DOHH2 (cell line): ENCODE results near the gene LHB.

ENCODE experiments used
- H3F3A ChIP-seq: fragments of 200-600 bp; sonication (generic), shearing (Covaris generic); 2 replicates; pipeline ENCODE4 v1.6.0; 2016; ENCODE audit warnings: antibody characterized with exemption, mild to moderate bottlenecking; ENCODE audit not compliant: control insufficient read depth, insufficient read depth
- H3K27ac ChIP-seq: fragments of 200-600 bp; sonication (generic); 2 replicates; pipeline ENCODE4 v1.5.1; 2014; ENCODE audit warnings: low read depth, mild to moderate bottlenecking, low read length, moderate library complexity
- H3K27me3 ChIP-seq: fragments of 200-600 bp; sonication (generic); 2 replicates; pipeline ENCODE4 v1.6.1; 2014; ENCODE audit warnings: mild to moderate bottlenecking, low read length, mixed read lengths; ENCODE audit not compliant: control insufficient read depth
- H3K36me3 ChIP-seq: fragments of 200-600 bp; sonication (generic); 2 replicates; pipeline ENCODE4 v1.6.1; 2014; ENCODE audit warnings: mild to moderate bottlenecking, low read length, moderate library complexity, mixed read lengths; ENCODE audit not compliant: control insufficient read depth
- H3K4me1 ChIP-seq: fragments of 200-600 bp; sonication (generic); 2 replicates; pipeline ENCODE4 v1.6.1; 2014; ENCODE audit warnings: mild to moderate bottlenecking, low read length, mixed read lengths; ENCODE audit not compliant: control insufficient read depth
- H3K4me2 ChIP-seq: fragments of 200-600 bp; sonication (generic); 2 replicates; pipeline ENCODE4 v1.6.0; 2014; ENCODE audit warnings: mild to moderate bottlenecking, low read length, moderate library complexity
- H3K4me3 ChIP-seq: fragments of 200-600 bp; sonication (generic); 2 replicates; pipeline ENCODE4 v1.5.1; 2014; ENCODE audit warnings: mild to moderate bottlenecking, low read length, mixed read lengths
- H3K79me2 ChIP-seq: fragments of 200-600 bp; sonication (generic); 2 replicates; pipeline ENCODE4 v1.6.1; 2014; ENCODE audit warnings: mild to moderate bottlenecking, low read length, mixed read lengths; ENCODE audit not compliant: control insufficient read depth
- H3K9me2 ChIP-seq: fragments of 200-600 bp; sonication (generic); replicated peaks from 2 replicates; pipeline ENCODE4 v1.6.1; 2014; ENCODE audit warnings: mild to moderate bottlenecking, low read length, mixed read lengths; ENCODE audit not compliant: control insufficient read depth
- H3K9me3 ChIP-seq: fragments of 200-600 bp; sonication (generic); 2 replicates; pipeline ENCODE4 v1.6.1; 2014; ENCODE audit warnings: antibody characterized with exemption, low read length, mixed read lengths; ENCODE audit not compliant: control insufficient read depth, insufficient read depth
- H4K20me1 ChIP-seq: fragments of 200-600 bp; sonication (generic); 2 replicates; pipeline ENCODE4 v1.6.0; 2014; ENCODE audit warnings: low read depth, mild to moderate bottlenecking, antibody characterized with exemption, low read length, moderate library complexity; ENCODE audit not compliant: control insufficient read depth, insufficient read depth
- CTCF ChIP-seq: fragments of 200-600 bp; sonication (generic); IDR thresholded peaks from one replicate; pipeline ENCODE4 v1.5.1; 2014; ENCODE audit warnings: antibody characterized with exemption, mild to moderate bottlenecking, low read depth, low read length; ENCODE audit not compliant: poor library complexity, severe bottlenecking
- EZH2phosphoT487 ChIP-seq: fragments of 200-600 bp; sonication (generic); IDR thresholded peaks from 2 replicates; pipeline ENCODE4 v1.6.1; 2017; ENCODE audit warnings: borderline replicate concordance, mild to moderate bottlenecking, antibody characterized with exemption, low read length, moderate library complexity, mixed read lengths

Gene LHB

GRCh38 chr19:49011194-49011593 lies 5.7 kb downstream of the LHB start:
- no peaks in the 10 kb centered on the region for H3K27me3 ChIP-seq
- H3K9me3 ChIP-seq, result no peaks in the 10 kb centered on the region
- H3K4me1 ChIP-seq, result no peaks in the 10 kb centered on the region
- H3K79me2 ChIP-seq, result no peaks in the 10 kb centered on the region
- no peak for TF ChIP-seq CTCF
- no peak for TF ChIP-seq EZH2phosphoT487
- 0 out of 2 replicates have a peak, but pooled peaks cover 3% of the 10 kb centered on the region for H3F3A ChIP-seq
- H3K4me2 ChIP-seq, result no peak overlapping the region
- H3K27ac ChIP-seq, result no peak overlapping the region
- no peaks in the 10 kb centered on the region; the same call in 1 of the 2 replicates for H4K20me1 ChIP-seq
- no peaks in the 10 kb centered on the region for H3K9me2 ChIP-seq
- H3K4me3 ChIP-seq, result no peak overlapping the region
- peaks cover 75% of the 10 kb centered on the region for H3K36me3 ChIP-seq

DNA sequence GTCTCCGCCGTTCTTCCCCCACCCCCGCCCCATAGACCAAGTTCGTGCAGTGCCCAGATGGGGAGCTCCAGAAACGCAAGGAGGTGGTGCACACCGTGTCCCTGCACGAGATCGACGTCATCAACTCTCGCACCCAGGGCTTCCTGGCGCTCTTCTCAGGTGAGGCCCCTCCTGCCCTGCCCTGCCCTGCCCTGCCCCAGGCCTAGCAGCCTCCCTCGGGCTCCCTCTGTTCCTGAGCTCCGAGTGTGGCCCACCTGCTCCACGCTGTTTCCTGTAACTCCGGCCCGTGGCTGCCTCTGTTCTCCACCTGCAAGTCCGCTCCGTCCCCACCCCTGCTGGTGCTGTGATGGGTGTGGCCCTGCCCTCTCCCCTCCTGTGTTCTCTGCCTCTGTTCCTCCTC lies 6.4 kb downstream of the LHB start:
- Histone ChIP-seq H3K9me2 (no peaks in the 10 kb centered on the region), H3K36me3 (peaks cover 75% of the 10 kb centered on the region), H3K79me2 (no peaks in the 10 kb centered on the region), H3F3A (0 out of 2 replicates have a peak, but pooled peaks cover 3% of the 10 kb centered on the region), H3K27me3 (no peaks in the 10 kb centered on the region), H3K9me3 (no peaks in the 10 kb centered on the region), H4K20me1 (no peaks in the 10 kb centered on the region; the same call in 1 of the 2 replicates), H3K4me3 (no peak overlapping the region), H3K27ac (no peak overlapping the region), H3K4me1 (no peaks in the 10 kb centered on the region), H3K4me2 (no peak overlapping the region)
- TF ChIP-seq CTCF, result no peak
- no peak for TF ChIP-seq EZH2phosphoT487

GRCh38 chr19:49009828-49010227 lies 7.1 kb downstream of the LHB start:
- H3K36me3 ChIP-seq, result peaks cover 74% of the 10 kb centered on the region
- H3K4me1 ChIP-seq, result no peaks in the 10 kb centered on the region
- no peaks in the 10 kb centered on the region for H3K27me3 ChIP-seq
- 0 out of 2 replicates have a peak, but pooled peaks cover 3% of the 10 kb centered on the region for H3F3A ChIP-seq
- H4K20me1 ChIP-seq, result no peaks in the 10 kb centered on the region; the same call in 1 of the 2 replicates
- no peak overlapping the region for H3K4me2 ChIP-seq
- TF ChIP-seq CTCF (no peak), EZH2phosphoT487 (no peak)
- no peak overlapping the region for H3K4me3 ChIP-seq
- no peaks in the 10 kb centered on the region for H3K9me3 ChIP-seq
- no peaks in the 10 kb centered on the region for H3K9me2 ChIP-seq
- no peak overlapping the region for H3K27ac ChIP-seq
- H3K79me2 ChIP-seq, result no peaks in the 10 kb centered on the region
